Mesothelial cell of epicardium (in vitro differentiated cells): Measurements from ENCODE around the gene IL16. TPM values are rescaled to one million over a fixed set of nuclear protein-coding genes. Genes with fewer than 3 reads are reported as not detected.

ENCODE experiments used
- DNase-seq, 2 experiments: peaks; one replicate each; pipeline ENCODE4 v3.0.0; 2021; ENCODE audit warnings: low spot score in 2 of 2; ENCODE audit not compliant: unreplicated experiment in 2 of 2
- H3K27ac Mint-ChIP-seq: 2 replicates; pipeline ENCODE4 v1.8.0; 2021; ENCODE audit warnings: mixed read lengths
- H3K27me3 Mint-ChIP-seq: 2 replicates; pipeline ENCODE4 v1.8.0; 2021; ENCODE audit warnings: low read depth, mixed read lengths
- H3K36me3 Mint-ChIP-seq: 2 replicates; pipeline ENCODE4 v1.8.0; 2021; ENCODE audit warnings: mixed read lengths
- H3K4me1 Mint-ChIP-seq: 2 replicates; pipeline ENCODE4 v1.8.0; 2021; ENCODE audit warnings: mixed read lengths
- H3K4me3 Mint-ChIP-seq: 2 replicates; pipeline ENCODE4 v1.8.0; 2021; ENCODE audit warnings: mild to moderate bottlenecking, moderate library complexity, mixed read lengths
- H3K9me3 Mint-ChIP-seq: 2 replicates; pipeline ENCODE4 v1.8.0; 2021; ENCODE audit warnings: mixed read lengths
- total RNA-seq: library from RNA; stranded (reverse); gene quantifications from 3 replicates; pipeline ENCODE4 v1.2.1, GENCODE V29; 2021
- TF ChIP-seq, protein P1 (sequence below): fragments of 200-600 bp; sonication (generic); IDR thresholded peaks from one replicate; pipeline ENCODE4 v1.5.0; 2021; ENCODE audit warnings: antibody characterized with exemption; ENCODE audit not compliant: unreplicated experiment

The IL16 gene
- total RNA-seq, 1 donor from 2014 or later = 0.27 TPM

GRCh38 chr15:81278306-81279029, 81.8 kb downstream of the IL16 start:
- H3K9me3 Mint-ChIP-seq = peaks cover 12% of the 10 kb centered on the region
- H3K4me1 Mint-ChIP-seq = peaks cover 9% of the 10 kb centered on the region
- no peak overlapping the region for H3K27ac Mint-ChIP-seq
- peaks cover 6% of the 10 kb centered on the region for H3K27me3 Mint-ChIP-seq
- H3K4me3 Mint-ChIP-seq = no peak overlapping the region
- DNase-seq = no peak
- peaks cover 9% of the 10 kb centered on the region for H3K36me3 Mint-ChIP-seq
- TF ChIP-seq, protein P1, sequence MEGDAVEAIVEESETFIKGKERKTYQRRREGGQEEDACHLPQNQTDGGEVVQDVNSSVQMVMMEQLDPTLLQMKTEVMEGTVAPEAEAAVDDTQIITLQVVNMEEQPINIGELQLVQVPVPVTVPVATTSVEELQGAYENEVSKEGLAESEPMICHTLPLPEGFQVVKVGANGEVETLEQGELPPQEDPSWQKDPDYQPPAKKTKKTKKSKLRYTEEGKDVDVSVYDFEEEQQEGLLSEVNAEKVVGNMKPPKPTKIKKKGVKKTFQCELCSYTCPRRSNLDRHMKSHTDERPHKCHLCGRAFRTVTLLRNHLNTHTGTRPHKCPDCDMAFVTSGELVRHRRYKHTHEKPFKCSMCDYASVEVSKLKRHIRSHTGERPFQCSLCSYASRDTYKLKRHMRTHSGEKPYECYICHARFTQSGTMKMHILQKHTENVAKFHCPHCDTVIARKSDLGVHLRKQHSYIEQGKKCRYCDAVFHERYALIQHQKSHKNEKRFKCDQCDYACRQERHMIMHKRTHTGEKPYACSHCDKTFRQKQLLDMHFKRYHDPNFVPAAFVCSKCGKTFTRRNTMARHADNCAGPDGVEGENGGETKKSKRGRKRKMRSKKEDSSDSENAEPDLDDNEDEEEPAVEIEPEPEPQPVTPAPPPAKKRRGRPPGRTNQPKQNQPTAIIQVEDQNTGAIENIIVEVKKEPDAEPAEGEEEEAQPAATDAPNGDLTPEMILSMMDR = no peak

DNA sequence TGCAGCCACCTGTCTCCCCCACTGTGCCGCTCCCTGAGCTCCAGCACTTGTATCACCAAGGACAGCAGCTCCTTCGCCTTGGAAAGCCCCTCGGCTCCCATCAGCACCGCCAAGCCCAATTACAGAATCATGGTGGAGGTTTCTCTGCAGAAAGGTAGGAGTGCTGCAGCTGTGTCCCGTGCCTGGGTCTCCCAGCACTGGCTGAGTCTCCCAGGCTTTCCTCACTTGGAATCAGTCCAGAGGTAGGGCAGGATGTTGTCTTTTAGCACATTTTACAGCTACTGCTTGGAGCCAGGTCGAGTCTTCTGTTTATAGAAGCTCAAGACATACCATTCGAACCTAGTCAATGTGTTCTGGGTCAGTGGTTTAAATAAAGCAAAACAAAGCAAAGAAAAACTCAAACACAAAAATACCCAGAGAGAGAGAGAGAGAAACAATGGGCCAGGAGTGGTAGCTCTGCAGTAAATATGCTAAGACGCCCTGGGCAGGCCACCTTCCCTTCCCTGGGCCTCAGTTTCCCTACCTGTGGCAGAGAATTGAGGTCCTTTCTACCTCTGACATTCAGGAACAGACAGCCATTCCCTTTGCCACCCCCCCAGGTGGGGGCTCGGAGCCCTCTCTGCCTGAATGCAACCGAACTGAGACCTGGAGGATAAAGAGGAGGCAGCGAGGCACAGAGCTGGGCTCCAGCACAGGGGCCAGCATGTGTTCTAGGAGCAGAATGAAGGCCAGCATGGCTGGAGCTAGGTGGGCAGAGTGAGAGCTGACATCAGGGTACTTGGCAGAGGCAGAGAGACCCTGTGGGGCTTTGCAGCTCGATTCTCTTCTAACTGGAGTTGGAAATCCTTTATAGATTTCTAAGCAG, 83.2 kb downstream of the IL16 start:
- Mint-ChIP-seq H3K27me3 (peaks cover 2% of the 10 kb centered on the region), H3K4me1 (peaks cover 9% of the 10 kb centered on the region)
- no peak for DNase-seq

DNA sequence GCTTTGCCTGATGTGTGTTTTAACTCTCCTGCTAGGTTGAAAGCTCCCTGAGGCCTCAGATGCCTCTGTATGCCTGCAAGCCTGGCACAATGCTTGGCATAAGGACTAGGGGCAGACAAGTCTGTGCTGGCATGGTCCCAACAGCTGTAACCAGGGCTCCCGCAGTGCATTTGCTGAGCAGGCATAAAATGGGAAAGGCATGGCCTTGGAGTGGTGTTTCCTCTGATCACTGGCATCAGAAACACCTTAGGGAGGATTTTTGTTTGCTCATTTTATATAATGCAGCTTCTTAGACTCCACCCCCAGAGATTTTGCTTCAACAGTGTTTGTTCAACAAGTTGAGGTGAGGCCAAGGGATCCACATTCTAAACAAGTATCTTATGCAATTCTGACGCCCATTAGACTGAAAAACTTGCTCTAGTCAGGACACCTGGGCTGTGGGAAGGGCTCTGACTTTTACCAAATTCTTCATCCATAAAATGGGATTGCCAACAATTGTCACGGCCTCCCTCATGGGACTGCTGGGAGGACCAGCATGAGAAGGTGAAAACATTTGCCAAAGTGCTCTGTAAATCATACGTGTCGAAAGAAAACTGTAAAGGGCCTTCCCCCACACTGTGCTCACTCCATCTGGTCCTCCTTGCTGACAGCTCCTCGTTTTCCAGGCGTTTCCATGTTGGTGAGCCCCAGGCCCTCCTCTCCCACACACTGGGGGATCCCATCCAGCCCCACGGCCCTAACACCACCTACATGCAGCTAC, 84.2 kb downstream of the IL16 start:
- no peak overlapping the region for H3K4me3 Mint-ChIP-seq
- no peak for DNase-seq
- TF ChIP-seq, protein P1 = no peak
- peaks cover 6% of the 10 kb centered on the region for H3K4me1 Mint-ChIP-seq
- peaks cover 9% of the 10 kb centered on the region for H3K36me3 Mint-ChIP-seq
- H3K27me3 Mint-ChIP-seq = peaks cover 3% of the 10 kb centered on the region
- no peak overlapping the region for H3K27ac Mint-ChIP-seq
- peaks cover 12% of the 10 kb centered on the region for H3K9me3 Mint-ChIP-seq

More for the DNA sequence above, 83.2 kb downstream of the IL16 start:
- peaks cover 9% of the 10 kb centered on the region for H3K36me3 Mint-ChIP-seq
- peaks cover 12% of the 10 kb centered on the region for H3K9me3 Mint-ChIP-seq
- TF ChIP-seq, protein P1 = no peak
- H3K4me3 Mint-ChIP-seq = no peak overlapping the region
- H3K27ac Mint-ChIP-seq = no peak overlapping the region

DNA sequence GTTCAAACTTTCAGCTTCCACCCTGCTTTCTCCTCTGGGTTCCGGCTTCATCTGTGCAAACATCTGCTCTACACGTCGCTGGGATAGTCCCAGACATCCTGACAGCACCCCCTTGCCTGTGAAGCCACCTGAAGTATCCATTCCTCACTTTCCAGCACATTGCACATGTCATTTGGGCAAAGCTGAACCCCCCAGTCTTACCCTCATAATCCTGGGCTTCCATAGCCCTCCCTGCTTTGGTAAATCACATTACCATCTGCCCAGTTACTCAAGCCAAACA, 84.7 kb downstream of the IL16 start:
- H3K4me1 Mint-ChIP-seq = peaks cover 6% of the 10 kb centered on the region
- H3K9me3 Mint-ChIP-seq = peaks cover 12% of the 10 kb centered on the region
- DNase-seq = no peak
- H3K36me3 Mint-ChIP-seq = peaks cover 9% of the 10 kb centered on the region
- H3K27ac Mint-ChIP-seq = no peak overlapping the region
- TF ChIP-seq, protein P1 = no peak
- no peak overlapping the region for H3K4me3 Mint-ChIP-seq
- H3K27me3 Mint-ChIP-seq = peaks cover 6% of the 10 kb centered on the region

DNA sequence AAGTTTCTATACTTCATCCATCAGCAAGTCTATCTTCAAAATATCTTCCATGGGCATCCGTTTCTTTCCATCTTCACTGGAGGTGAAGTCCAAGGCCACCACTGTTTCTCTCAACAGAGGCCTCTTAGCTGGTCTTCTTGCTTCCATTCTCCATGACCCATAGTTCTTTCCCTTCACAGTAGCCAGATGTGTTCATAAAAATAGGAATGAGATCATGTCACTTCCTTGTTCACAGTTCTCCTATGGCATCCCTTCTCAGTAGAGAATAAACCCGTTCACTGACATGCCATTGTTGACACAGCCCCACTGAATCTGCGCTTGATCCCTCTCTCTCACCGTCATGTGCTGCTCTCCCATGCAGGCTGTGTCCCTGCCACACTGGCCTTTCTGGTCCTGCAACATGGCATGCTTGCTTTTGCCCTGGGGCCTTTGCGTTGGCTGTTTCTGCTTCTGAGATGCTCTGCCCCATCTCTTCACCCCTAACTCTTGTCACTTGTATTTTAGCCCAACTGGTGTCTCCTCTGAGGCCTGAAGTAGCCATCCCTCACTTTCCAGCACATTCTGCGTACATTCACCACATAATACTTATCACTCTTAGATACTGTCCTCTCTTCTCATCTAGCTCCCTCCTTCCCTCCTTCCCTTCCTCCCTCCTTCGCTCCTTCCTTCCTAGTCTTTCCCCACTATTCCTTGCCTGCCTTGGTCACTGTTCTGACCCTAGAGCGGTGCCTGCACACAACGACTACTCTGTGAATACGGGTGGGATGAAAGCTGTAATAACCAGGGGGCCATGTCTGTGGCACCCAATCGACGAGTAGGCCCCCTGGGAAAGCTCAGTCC, 85.3 kb downstream of the IL16 start:
- H3K4me3 Mint-ChIP-seq = no peak overlapping the region
- H3K9me3 Mint-ChIP-seq = peaks cover 7% of the 10 kb centered on the region
- peaks cover 4% of the 10 kb centered on the region for H3K36me3 Mint-ChIP-seq
- peaks cover 6% of the 10 kb centered on the region for H3K4me1 Mint-ChIP-seq
- peaks cover 9% of the 10 kb centered on the region for H3K27me3 Mint-ChIP-seq
- no peak overlapping the region for H3K27ac Mint-ChIP-seq
- no peak for DNase-seq
- TF ChIP-seq, protein P1 = no peak
